GM21447 (cell line): ENCODE results near the gene RAB4B.
"Not testable (repeated sequence)": the region's sequence is repeated elsewhere in the genome, so short reads cannot be mapped to it uniquely, and the experiment has no call there.

ENCODE experiments used
- ATAC-seq: cut with Tn5 transposase; IDR thresholded peaks from one replicate; pipeline ENCODE4 v1.9.1; 2021; ENCODE audit not compliant: unreplicated experiment

RAB4B gene

DNA sequence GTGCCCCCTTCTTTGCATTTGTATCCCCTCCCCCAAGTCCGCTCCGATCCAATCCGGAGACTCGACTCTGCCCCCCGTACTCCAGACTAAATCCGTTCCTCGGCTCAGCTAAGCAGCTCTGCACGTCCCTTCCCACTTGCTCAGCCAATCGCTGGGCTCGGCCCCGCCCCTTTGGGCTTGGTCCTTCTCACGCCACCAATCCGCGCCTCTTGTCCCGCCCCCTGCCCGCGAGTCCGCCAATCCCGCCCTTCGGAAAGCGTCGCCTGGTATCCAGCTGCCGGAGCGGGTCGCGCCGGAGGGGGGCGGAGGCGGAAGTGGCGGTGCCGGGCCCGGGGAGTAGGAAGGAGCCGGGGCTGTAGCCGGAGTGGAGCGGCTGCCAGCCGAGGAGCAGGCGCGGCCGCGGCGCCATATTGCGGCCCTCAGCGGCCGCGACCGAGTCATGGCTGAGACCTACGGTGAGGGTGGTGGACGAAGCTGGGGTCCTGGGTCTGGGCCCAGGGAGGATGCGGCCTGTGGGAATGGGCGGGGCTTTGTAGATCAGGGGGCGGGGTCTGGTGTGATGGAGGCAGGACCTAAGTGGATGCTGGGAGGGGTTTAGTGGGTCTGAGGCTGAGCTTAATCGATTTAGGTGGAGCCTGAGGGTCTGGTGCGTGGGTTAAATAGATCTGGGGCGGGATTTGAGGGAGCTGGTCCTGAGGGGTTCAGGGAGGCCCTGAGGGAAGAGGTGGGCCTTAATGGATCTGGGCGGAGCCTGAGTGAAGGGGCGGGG lies at the start of gene RAB4B:
TSS of gene RAB4B (plus strand) at position 311 of the 769 bp plus-strand sequence. CDS start at position 440, 129 bp downstream.
- ATAC-seq = peak; percentile 58

- ATAC-seq = not testable (repeated sequence)
These were observed 48.0 kb upstream of the RAB4B start for GRCh38 chr19:40730065-40730464.

DNA sequence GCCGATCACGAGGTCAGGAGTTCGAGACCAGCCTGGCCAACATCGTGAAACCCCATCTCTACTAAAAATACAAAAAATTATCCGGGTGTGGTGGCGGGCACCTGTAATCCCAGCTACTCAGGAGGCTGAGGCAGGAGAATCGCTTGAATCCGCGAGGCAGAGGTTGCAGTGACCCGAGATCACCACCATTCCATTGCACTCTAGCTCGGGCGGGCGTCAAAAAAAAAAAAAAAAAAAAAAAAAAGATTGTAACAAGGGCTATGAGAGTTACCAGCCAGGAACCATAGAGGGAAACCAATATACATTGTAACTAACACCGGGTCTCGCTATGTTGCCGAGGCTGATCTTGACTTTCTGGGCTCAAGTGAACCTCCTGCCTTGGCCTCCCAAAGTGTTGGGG lies 45.7 kb upstream of the RAB4B start:
- ATAC-seq = not testable (repeated sequence)

GRCh38 chr19:40733149-40733548 lies 44.9 kb upstream of the RAB4B start:
- ATAC-seq = no peak

DNA sequence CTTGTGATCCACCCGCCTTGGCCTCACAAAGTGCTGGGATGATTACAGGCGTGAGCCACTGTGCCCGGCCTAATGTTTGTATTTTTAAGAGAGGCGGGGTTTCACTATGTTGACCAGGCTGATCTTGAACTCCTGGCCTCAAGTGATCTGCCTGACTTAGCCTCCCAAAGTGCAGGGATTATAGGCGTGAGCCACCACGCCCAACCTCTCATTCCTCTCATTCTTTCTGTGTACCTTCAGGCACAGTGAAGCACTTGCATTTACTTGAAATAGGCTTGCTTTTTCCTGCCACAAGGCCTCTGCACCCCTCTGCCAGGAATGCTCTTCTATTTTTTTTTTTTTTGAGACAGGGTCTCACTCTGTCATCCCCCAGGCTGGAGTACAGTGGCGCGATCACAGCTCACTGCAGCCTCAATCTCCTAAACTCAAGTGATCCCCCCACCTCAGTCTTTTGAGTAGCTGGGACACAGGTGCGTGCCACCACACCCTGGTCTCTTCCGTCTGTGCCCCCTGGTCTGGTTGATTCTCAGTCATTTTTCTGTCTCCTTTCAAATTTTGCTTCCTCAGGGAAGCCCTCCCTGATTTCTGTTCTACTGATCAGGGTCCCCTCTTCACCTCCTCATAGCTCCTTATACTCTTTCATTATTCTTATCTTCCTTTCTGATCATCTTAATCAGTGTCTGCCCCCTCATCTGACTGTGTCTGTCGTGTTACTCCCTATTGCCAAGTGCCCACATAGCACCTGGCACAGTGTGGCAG lies 42.9 kb upstream of the RAB4B start:
- no peak for ATAC-seq

- ATAC-seq = no peak
These were observed 41.4 kb upstream of the RAB4B start for GRCh38 chr19:40736661-40737060.

- no peak for ATAC-seq
These were observed 40.9 kb upstream of the RAB4B start for GRCh38 chr19:40737102-40737644.

DNA sequence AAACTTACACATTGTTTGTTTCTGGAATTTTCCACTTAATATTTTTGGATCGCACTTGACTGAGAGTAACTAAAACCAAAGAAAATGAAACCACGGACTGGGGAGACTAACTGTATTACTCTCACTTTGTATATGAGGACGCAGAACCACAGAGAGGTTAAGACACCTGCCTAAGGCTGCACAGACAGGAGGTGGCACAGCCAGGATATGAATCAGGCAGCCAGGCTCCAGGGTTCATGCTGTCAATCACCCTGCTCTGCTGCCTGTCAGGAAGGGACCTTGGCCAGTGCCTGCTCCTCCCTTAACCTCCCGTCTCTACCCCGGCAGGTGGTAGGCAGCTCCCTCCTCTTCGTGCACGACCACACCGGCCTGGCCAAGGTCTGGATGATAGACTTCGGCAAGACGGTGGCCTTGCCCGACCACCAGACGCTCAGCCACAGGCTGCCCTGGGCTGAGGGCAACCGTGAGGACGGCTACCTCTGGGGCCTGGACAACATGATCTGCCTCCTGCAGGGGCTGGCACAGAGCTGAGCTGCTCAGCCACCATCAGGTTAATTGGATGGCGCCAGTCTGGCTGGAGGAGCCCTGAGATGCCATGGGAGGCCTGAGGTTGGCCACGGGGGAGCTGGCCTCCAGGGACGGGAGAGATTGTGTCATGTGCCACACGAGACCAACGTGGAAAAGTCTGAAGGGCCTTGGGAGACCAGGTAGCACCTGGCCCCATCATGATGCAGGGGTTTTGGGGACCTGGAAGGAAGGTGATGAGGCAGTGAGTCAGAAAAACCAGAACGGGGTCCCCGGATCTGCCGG lies 38.8 kb upstream of the RAB4B start:
- ATAC-seq = no peak

- no peak for ATAC-seq
These were observed 38.0 kb upstream of the RAB4B start for GRCh38 chr19:40739871-40740703.

GRCh38 chr19:40740747-40741146 lies 37.3 kb upstream of the RAB4B start:
- no peak for ATAC-seq

DNA sequence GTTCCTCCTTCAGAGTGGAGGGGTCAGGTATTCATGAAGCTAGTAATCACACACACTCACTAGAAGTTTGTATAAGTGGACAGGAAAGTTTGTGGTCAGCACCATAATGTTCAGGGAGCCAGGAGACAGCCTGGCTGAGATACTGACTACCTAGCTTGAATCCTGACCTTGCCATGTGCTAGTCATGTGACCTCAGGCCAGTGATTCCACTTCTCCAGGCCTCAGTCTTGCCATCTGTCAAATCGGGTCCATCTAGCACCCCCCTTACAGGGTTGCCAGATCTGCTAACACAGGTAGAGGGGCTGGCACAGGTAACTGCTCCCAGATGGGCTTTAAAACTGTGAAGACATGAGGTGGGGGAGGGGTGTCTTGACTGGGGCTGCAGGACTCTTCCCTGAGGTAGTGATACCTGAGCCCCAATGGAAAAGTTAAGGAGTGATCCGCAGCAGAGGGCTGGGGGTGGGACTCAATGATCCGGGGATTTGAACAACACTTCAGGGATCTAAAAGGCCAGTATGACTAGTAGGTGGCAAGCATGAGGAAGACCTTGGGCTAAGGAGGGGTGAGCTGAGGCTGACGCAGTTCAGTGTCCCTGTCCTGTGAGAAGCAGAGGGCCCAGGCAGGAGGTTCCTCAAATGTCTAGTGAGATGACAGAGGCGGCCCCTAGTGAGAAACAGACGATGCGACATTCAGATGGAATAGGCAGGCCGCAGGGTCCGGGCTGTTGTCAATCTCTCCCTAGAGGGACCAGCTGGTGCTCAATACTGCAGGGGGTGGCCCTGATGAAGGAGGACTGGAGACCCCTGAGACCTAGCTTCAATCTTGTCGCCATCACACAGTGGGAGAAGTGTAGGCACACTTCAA lies 36.3 kb upstream of the RAB4B start:
- ATAC-seq = no peak

DNA sequence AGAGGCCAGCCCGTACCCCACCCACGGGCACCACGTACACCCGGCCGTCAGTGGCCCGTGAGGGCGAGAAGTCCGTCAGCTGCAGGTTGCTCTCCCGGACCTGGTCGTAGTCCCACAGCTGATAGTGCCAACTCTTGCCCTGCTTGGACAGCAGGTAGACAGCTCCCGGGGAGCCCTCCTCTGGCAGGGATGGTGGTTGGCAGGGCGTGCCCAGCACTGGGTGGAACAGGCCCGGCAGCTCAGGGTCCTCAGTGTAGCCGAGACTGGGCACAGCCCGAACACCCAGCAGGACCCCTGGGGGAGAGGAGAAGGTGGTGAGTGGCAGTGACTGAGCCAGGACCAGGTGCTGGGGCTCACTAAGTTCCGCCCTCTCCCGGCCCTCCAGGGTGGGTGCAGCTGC lies 35.6 kb upstream of the RAB4B start:
- no peak for ATAC-seq

DNA sequence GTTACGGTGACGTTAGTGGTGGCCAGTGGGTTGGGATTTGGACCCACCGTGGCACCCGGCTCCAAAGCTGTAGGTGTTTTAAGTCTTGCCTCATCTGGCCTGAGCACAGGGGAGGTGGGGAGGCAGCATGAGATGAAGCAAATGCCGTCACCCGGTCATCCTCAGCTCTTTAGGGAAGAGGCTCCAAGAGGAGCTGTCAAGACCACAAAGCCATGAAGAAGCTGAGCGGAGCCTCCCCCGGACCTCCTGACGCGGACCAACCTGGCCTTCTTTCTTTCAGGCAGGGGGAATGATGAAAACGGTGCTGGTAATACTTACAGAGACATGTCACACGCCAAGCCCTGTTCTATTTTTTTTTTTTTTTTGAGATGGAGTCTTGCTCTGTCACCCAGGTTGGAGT lies 35.2 kb upstream of the RAB4B start:
- no peak for ATAC-seq

DNA sequence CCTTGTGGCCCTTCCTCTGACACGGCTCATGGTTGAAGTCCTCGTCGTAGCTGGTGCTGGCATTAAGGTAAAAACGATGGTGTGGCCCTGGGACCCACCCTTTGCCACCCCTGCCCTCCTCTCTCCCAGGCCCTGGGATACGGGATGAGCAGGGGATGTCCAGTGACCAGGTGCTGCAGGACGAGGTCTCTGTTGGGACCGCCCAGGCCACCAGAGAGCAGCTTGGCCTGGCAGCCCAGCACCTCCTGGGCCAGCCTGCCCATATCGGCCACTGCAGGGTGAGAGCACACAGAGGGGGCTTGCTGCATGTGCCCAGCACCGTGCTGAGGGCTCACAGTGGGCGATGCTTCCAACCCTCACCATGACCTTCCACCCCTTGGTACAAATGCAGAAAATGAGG lies 34.1 kb upstream of the RAB4B start:
- no peak for ATAC-seq

GRCh38 chr19:40744554-40745401 lies 33.3 kb upstream of the RAB4B start:
- ATAC-seq = no peak

DNA sequence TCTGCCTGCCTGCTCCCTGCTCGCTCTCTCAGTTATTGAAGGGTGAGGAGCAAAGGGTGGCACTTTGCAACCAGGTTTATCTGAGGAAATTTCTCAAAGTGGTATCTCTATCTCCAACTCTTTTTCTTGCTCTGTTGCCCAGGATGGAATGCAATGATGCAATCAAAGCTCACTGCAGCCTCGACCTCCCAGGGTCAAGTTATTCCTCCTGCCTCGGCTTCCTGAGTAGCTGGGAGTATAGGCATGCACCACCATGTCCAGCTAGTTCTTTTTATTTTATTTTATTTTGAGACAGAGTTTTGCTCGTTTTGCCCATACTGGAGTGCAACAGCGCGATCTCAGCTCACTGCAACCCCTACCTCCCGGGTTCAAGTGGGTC lies 32.7 kb upstream of the RAB4B start:
- ATAC-seq = no peak

GRCh38 chr19:40747536-40747935 lies 30.5 kb upstream of the RAB4B start:
- no peak for ATAC-seq

DNA sequence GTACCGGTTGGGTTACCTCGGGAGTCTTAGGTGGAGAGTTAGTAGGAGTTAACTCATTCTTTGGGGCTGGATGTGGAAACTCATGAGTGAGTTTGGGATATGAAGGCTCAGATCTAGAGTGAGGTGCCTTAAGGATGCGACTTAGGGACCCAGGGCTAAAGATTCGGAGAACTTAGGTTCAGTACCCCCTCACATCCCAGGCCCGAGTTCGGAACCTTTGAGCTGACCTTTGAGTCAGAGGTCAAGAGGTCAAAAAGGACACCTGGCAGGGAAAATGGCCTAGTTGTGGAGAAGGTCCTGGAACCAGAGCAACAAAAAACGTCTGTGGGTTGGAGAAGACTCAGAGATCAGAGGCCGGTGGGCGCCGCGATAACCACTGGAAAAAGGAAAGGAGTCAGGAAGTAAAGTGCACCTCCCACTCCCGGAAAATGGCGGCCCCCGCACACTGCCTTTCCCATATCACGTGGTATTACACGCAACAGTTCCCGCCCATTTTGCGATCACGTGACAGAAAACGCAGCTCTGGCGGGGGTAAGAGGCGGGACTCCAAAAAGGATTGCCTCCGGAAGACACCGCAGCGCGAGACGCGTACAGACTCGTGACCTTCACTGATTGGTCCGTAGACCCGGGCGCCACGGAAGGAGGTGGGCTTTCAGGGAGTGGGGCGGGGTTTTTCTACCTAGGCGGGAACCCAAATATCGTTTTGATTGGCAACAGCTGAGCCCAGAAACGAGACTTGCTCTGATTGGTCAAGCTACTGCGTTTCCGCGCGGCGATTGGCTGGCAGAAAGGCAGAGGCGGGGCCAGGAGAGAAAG lies 27.8 kb upstream of the RAB4B start, which contains the start of gene ACTMAP:
TSS of gene ACTMAP (minus strand) at position 420 of the 816 bp plus-strand sequence. CDS start 674 bp downstream, outside the sequence.
- ATAC-seq = peak; percentile 83
